H1 (cell line): ENCODE results near the gene VWA3B. TPM values are rescaled to one million over a fixed set of nuclear protein-coding genes. Genes with fewer than 3 reads are reported as not detected.

Experiments
- YY1 ChIP-seq: IDR thresholded peaks from 2 replicates; pipeline ENCODE4 v1.6.1; 2011; ENCODE audit warnings: low read depth, mild to moderate bottlenecking, low read length
- polyA plus RNA-seq, 7 experiments: library from polyadenylated mRNA; depleted of rRNA in 3 of 7; stranded (reverse) in 5 of 7; unstranded in 2 of 7; fragments of >200 nt in 5 of 7; fragments of 200-250 nt in 2 of 7; gene quantifications; 1 replicate in 5 of 7; 2 replicates in 1 of 7; 4 replicates in 1 of 7; pipeline versions ENCODE4 v1.2.1 to v1.2.3, GENCODE V29; 2011 to 2013; ENCODE audit warnings: missing spikeins in 2 of 7, mixed read lengths in 2 of 7
- total RNA-seq: library from RNA; stranded (reverse); fragmentation: NEBNext Ultra II Directional; extraction: Animal tissue kit (Norgen Biotek cat#: 25700); gene quantifications from 2 replicates; pipeline ENCODE4 v1.2.1, GENCODE V29; 2021

Gene VWA3B
- total and polyA plus RNA-seq, 2 of the 8 experiments (the other 6 are each of a cell fraction or from before 2014, with no cell fraction given): not detected

GRCh38 chr2:98343285-98343684 is 256.3 kb downstream of the VWA3B start (continued):
- no peak for TF ChIP-seq YY1
